ENCODE measurements around the gene SYP.
"Not testable (repeated sequence)": the region's sequence is repeated elsewhere in the genome, so short reads cannot be mapped to it uniquely, and the experiment has no call there.

Gene SYP

DNA sequence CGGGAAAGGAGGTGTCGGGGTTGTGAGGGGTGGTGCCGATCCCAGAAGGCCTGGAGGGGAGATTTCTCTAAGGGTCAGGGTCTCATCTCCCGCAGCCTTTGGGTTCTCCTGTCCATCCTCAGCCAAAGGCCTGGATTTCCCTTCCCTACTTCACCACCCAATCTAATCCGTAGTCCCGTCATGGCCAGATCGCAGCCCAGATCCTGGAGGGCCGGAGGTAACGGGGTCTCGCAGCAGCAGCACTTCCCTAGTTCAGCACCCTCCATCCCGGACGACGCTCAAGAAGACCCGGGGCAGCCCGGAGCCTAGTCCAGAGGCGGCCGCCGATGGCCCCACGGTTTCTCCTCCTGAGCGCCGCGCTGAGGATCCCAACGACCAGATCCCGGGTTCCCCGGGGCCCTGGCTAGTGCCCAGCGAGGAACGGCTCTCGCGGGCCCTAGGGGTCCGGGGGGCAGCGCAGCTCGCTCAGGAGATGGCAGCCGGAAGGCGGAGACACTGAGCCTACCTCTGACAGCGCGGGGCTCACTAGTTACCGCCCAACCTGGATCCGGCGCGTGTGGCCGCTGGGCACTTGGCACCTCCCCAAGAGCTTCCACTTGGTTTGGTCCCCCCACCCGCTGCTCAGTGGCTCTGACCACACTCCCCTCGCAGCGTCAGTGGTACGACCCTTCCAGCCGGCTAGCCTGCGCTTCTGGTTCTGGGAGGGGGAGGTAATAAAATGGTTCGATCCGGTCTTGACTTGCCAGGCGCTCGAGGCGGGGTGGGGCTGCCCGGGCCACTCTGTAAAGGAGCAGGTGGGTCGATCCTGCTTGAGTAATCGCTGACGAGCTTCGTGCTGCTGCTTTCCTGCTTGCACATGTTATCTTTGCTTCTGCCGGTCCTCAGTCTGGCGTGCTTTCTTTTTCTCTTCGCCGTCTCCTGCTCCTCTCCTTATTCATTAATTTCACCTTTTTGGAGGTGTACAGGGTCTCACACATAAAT, 33.8 kb downstream of the SYP start:
- peak; percentile 63 to 65 for DNase-seq

DNA sequence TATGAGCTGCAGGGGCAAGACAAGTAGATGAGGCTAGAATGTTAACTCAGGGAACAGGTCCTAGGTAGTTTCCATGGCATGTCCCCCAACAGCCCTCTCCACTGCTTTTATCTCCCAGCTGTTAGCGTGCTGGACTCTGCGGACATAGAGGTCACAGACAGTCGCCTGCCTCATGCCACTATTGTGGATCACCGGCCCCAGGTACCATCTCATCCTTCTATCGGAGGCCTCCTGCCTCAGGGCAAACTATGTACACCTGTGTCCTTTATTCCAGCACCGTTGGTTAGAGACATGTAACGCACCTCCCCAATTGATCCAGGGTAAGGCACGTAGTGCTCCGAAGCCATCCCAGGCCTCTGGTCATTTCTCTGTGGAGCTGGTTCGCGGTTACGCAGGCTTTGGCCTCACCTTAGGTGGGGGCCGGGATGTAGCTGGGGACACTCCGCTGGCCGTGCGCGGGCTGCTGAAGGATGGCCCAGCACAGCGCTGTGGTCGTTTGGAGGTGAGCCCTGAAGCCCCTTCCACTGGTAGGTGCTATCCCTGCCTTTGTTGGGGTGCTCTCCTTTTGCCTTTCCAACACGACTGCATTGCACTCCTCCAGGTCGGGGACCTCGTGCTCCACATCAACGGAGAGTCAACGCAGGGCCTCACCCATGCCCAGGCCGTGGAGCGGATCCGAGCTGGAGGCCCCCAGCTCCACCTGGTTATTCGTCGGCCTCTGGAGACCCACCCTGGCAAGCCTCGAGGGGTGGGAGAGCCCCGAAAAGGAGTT, 35.2 kb downstream of the SYP start:
- DNase-seq = no peak

DNA sequence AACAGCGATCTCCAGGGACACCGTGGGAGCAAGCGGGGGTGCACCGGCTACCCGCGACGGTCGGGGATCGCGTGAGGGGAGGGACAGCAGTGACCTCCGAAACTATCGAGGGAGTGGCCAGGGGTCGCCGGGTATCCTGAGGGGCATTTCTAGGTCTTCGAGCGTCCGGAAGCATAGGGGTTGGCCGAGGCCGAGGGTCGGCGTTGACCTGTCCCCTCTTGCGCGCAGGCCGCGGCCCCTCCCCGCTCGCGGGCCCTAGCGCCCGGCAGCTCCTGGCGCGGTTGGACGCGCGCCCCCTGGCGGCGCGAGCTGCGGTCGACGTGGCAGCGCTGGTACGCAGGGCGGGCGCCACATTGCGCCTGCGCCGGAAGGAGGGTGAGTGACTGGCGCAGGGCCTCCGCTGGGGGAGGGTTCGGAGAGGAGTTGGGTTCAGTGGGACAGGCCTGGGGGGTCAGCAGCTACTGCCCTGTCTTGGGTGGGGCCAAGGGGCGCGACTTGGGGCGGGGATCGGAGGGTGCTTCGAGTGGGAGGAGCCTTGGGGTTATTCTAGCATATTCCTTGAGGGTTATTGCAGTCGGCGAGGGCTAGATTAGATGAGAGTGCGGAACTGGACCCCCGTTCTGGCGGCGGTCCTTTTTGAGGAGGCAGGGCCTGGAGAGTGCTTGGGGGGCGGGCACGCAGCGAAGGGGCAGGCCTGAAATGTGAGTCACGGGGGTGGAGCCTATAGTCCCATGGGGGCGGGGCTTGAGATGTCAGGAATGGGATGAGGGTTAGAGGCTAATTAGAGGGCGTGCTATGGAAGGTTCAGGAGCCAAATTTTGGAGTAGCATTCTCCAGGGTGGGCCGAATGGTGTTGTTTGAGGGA, 36.2 kb downstream of the SYP start:
- peak; percentile 69 to 82 for DNase-seq

DNA sequence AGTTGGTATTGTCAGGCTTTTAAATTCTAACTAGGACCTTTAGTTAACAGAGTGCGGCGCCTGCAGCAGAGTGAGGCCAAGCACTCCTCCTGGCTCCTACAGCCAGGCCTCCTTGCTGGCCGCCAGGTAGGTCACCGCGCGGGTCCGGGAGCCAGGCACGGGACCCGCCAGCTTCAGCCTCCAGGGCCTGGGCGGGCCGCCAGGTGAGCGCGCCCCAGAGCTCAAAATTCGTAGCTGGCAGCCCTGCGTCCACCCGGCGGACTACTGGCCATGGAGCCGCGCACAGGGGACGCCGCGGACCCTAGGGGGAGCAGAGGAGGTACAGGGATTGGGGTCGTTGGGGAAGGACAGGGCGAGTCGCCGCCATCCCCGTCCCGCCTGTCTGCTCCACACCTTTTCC, 37.4 kb downstream of the SYP start, which contains the start of gene MAGIX:
MAGIX (plus strand) TSS at position 139 of the 400 bp plus-strand sequence; CDS start at position 271, 132 bp downstream.
- DNase-seq = no peak

DNA sequence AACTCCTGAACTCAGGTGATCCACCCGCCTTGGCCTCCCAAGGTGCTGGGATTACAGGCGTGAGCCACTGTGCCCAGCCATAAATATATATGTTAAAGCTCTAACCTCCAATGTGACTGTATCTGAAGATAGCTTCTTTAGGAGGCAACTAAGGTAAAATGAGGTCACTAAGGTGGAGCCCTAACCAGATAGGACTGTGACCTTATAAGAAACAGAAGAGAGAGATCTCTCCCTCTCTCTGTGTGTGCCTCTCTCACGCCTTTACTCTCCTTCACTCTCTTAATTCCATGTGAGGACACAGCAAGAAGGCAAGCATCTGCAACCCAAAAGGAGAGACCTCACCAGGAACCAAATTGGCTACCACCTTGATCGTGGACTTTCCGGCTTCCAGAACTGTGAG, 38.4 kb downstream of the SYP start:
- DNase-seq = no peak

DNA sequence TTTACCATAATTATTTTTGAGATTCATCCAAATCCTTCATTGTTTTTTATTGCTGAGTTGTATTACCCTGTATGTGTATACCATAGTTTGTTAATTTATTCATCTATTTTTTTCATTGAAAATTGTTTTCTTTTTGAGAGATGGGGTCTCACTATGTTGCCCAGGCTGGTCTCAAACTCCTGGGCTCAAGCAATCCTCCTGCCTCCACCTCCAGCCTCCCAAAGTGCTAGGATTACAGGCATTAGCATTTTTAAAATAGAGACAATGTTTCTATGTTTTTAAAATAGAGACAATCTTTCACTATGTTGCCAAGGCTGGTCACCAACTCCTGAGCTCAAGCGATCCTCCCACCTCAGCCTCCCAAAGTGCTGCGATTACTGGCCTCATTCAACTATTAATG, 39.1 kb downstream of the SYP start:
- DNase-seq = no peak

DNA sequence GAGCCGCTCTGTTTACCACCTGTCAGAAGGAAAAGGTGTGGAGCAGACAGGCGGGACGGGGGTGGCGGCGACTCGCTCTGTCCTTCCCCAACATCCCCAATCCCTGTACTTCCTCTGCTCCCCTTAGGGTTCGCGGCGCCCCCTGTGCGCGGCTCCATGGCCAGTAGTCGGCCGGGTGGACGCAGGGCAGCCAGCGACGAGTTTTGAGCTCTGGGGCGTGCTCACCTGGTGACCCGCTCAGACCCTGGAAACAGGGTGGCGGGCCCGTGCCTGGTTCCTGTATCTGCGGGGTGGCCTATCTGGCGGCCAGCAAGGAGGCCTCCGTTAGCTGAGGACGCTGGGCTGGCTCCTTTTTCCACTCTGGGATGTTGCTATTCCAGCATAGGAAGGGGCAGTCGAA, 42.8 kb downstream of the SYP start:
- no peak for DNase-seq

DNA sequence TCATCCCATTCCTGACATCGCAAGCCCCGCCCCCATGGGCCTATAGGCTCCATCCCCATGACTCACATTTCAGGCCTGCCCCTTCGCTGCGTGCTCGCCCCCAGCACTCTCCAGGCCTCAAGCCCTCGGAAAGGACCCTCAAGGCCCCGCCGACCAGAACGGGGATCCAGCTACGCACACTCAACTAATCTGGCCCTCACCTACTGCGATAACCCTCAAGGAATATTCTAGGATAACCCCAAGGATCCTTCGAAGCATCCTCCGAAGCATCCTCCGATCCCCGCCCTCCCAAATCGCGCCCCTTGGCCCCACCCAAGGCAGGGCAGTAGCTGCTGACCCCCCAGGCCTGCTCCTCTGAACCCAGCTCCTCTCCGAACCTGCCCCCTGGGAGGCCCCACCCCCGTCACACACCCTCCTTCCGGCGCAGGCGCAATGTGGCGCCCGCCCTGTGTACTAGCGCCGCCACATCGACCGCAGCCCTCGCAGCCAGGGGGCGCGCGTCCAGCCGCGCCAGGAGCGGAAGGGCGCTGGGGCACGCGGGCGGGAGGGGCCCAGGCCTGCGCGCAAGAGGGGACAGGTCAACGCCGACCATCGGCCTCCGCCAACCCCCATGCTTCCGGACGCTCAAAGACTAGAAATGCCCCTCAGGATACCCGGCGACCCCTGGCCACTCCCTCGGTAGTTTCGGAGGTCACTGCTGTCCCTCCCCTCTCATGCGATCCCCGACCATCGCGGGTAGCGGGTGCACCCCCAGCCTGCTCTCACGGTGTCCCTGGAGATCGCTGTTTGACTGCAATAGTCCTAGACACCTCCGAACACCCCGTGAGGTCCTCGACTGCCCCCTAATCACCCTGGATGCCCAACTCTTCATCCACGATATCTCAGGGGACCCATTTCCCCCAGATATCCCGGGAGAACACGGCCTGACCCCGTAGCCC, 43.8 kb downstream of the SYP start:
- peak; percentile 61 to 68 for DNase-seq

DNA sequence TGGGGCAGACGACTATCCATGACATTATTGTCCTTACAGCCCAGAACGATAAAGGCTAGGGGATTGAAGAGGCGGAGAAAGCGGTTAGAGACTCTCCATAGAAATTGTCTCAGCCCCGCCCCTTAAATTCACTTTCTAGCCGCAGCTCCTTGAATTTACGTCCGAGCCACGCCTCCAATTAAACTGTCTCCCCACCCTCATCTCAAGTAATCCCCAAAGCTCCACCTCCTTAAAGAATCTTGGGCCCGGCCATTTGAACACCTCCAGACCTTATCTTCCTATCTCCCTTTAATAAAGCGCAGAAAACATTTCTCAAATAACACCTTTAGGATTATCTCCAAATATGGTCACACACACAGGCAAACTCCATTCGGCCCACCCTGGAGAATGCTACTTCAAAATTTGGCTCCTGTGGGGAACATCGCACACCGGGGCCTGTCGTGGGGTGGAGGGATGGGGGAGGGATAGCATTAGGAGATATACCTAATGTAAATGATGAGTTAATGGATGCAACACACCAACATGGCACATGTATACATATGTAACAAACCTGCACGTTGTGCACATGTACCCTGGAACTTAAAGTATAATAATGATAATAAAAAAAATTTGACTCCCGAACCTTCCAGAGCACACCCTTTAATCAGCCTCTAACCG, 44.6 kb downstream of the SYP start:
- peak; percentile 86 to 91 for DNase-seq

DNA sequence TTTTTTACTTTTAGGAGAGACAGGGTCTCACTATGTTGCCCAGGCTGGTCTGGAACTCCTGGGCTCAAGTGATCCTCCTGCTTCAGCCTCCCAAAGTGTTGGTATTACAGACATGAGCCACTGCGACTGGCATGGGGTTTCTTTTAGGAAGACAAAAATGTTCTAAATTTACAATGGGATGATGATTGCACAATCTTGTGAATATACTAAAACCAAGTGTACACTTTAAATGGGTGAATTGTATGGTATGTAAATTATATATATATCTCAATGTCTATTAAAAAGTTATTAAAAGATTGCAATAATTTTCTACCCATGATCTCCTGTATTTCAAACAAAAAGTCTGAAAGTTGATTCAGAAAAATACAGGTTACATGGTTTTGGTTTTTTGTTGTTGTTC, 46.5 kb downstream of the SYP start:
- no peak for DNase-seq

DNA sequence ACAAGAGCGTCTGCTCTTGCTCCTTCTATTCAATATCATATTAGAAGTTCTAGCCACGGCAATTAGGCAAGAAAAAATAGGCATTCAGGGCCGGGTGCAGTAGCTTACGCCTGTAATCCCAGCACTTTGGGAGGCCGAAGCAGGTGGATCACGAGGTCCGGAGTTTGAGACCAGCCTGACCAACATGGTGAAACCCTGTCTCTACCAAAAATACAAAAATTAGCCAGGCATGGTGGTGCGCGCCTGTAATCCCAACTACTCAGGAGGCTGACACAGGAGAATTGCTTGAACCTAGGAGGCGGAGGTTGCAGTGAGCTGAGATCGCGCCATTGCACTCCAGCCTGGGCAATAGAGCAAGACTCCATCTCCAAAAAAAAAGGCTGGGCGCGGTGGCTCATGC, 50.7 kb downstream of the SYP start:
- DNase-seq = not testable (repeated sequence)

DNA sequence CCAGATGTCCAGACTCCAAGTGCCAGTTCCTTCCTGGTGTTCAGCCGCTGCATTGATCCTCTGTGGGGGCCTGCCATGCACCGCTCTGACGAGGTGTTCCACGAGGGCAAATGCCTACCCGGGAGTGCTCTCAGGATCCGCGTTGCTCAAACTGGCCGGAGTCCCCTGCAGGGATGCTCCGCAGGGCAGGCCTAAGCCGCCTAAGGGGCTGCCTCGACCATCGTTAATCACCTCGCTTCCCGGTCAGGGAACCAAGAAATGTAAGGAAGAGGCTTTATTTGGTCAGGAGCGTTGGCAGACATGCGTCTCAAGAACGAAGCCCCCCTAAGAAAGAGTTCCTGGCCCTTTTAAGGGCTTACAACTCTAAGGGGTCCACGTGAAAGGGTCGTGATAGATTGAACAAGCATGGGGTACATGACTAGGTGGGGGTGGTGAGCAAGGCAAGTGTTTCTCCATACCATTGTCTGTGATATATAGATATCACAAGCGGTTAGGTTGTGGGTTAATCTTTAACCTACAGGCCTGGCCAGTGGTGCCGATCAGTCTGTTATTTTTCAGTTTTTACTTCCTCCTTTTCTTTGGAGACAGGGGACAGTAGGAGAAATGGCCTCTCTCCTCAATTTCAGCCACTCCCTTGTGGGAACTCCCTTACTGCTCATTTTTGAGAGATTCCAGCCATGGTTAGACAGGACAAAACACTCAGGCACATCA, 51.4 kb downstream of the SYP start:
- not testable (repeated sequence) for DNase-seq

DNA sequence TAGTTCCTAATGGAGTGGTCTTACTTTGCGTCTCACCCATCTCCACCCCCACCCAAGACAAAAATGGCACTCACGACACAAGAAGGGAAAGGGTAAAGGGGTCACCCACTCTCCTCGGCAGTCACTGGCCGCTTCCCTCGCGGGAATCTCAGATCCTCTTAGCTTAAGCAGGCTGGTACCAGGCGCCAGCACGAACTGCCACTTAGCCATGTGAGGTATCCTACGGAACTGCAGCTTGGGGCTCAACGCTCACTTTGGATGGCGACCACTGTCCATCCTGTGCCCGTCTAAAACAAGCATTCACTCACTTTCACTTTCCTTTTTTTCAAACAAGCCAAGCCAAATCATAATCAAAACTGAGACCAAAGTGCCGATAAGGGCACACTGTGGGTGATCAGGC, 52.1 kb downstream of the SYP start:
- DNase-seq = no peak

DNA sequence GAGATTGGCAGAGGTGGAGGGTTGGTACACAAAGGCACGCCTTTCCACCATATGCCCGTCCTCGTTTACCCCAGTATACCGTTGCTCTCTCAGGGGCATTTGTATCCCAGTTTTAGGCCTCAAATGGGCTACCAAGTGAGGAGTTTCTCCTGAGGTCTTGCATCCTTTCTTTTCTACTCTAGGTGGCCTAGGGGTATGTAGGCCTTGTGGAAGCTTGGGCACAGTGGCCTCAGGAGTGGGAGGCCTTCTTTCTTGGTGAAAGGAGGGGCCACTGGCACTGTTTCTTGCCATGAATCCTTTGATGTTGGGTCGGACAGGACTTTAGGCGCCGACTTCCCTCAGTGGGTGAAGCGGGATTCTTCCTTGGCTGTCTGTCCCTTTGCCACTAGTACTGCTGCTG, 52.7 kb downstream of the SYP start:
- DNase-seq = no peak

DNA sequence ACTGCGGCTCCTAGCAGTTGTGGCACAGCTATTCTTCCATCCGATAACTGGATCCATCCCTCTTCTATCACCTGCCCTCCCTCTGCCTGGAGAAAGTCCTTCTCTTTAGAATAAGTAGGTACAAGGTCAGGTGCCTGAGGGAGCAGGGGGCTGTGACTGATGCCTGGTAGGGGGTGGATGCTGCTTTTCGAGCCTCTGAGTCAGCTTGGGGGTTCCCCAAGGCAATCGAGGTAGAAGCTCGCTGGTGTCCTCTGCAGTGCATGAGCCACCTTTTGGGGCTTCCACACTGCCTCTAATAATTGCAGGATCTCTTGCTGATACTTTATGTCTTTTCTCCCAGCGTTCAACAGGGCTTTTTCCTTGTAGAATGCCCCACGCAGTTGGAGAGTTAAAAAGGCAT, 56.8 kb downstream of the SYP start:
- not testable (repeated sequence) for DNase-seq

DNA sequence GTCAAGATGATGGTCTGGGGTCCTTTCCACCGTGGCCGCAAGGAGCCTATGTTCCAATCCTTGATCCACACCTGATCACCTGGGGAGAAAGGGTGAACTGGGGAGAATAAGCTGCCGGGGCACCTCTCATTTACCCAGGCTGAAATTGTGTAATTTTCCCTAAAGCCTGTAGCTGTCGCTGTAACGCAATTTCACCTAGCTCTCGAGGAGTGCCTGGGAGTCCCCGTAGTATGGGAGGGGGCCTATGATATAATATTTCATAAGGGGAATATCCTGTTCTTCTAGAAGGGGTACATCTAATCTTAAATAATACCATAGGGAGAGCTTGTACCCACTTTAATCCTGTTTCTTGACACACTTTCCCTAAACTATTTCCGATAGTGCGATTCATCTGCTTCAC, 57.7 kb downstream of the SYP start:
- DNase-seq = peak; percentile 3 to 4

DNA sequence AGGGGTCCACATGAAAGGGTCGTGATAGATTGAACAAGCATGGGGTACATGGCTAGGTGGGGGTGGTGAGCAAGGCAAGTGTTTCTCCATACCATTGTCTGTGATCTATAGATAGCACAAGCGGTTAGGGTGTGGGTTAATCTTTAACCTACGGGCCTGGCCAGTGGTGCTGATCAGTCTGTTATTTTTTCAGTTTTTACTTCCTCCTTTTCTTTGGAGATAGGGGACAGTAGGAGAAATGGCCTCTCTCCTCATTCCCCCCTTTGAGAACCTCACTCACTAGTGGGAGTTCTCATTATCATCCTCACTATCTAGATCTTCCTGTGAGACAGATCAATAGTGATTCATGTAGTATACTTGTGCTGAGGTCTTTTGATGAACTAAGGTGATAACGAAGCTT, 60.3 kb downstream of the SYP start:
- no peak for DNase-seq
